T-cell (primary cell): Measurements from ENCODE around the gene FLYWCH1. TPM values are rescaled to one million over a fixed set of nuclear protein-coding genes. Genes with fewer than 3 reads are reported as not detected.
A peak's percentile ranks its signal among the peaks of the same experiment; 100 is the strongest.

ENCODE experiments used
- ATAC-seq, 4 experiments: fragments of 200-7000 bp in 3 of 4; fragments of 150-1000 bp in 1 of 4; cut with Tn5 transposase; replicated peaks in 1 of 4; 1 replicate in 3 of 4; 2 replicates in 1 of 4; pipeline ENCODE4 v1.10.0; 2021; ENCODE audit warnings: moderate library complexity in 3 of 4, mild to moderate bottlenecking in 2 of 4, moderate number of reproducible peaks in 1 of 4
- CTCF ChIA-PET, 2 donors: fragments of 300-600 bp; sonication (Branson Sonifier 250); formaldehyde crosslinking; loops; one replicate each; lab custom pipeline; 2022; ENCODE audit warnings: antibody characterized with exemption in 2 of 2; lab: Charles Lee
- POLR2A ChIA-PET, 2 donors: fragments of 300-600 bp; sonication (Branson Sonifier 250); formaldehyde crosslinking; loops; one replicate each; lab custom pipeline; 2022; ENCODE audit warnings: antibody characterized with exemption in 2 of 2; lab: Charles Lee
- DNase-seq, 35 experiments: peaks; one replicate each; pipeline versions ENCODE4 v3.0.0 to v3.0.0-alpha.2; 2013 to 2023
- H3K27ac ChIP-seq: one replicate; pipeline ENCODE4 v1.5.1; 2013; ENCODE audit warnings: low read length
- H3K27me3 ChIP-seq, 2 experiments: replicated peaks in 1 of 2; 1 replicate in 1 of 2; 2 replicates in 1 of 2; pipeline versions ENCODE4 v1.6.1 to v1.7.0; 2013; ENCODE audit warnings: low read length in 1 of 2, mixed read lengths in 1 of 2; ENCODE audit not compliant: control insufficient read depth in 2 of 2, insufficient read depth in 2 of 2; ENCODE audit errors: extremely low read depth in 1 of 2
- H3K36me3 ChIP-seq, 2 donors: 1 replicate in 1 of 2; 2 replicates in 1 of 2; pipeline versions ENCODE4 v1.6.1 to v1.7.0; 2013; ENCODE audit warnings: low read length in 1 of 2; ENCODE audit not compliant: control insufficient read depth in 2 of 2, insufficient read depth in 1 of 2; ENCODE audit errors: extremely low read depth in 1 of 2
- H3K4me1 ChIP-seq, 2 experiments: 1 replicate in 1 of 2; 2 replicates in 1 of 2; pipeline versions ENCODE4 v1.6.1 to v1.7.0; 2013; ENCODE audit warnings: low read length in 2 of 2, mixed read lengths in 1 of 2; ENCODE audit not compliant: insufficient read depth in 2 of 2, control insufficient read depth in 1 of 2; ENCODE audit errors: extremely low read depth in 1 of 2
- H3K4me3 ChIP-seq, 2 donors: 1 replicate in 1 of 2; 2 replicates in 1 of 2; pipeline versions ENCODE4 v1.5.1 to v1.7.0; 2013; ENCODE audit warnings: mild to moderate bottlenecking in 2 of 2, low read length in 1 of 2, moderate library complexity in 1 of 2; ENCODE audit not compliant: control insufficient read depth in 1 of 2; ENCODE audit errors: extremely low read depth in 1 of 2
- H3K9me3 ChIP-seq: 2 replicates; pipeline ENCODE4 v1.7.0; 2013
- H3K27ac Mint-ChIP-seq, 2 donors: one replicate each; pipeline ENCODE4 v1.8.0; 2020 to 2021; ENCODE audit warnings: mild to moderate bottlenecking in 2 of 2, mixed read lengths in 2 of 2
- H3K27me3 Mint-ChIP-seq, 2 donors: one replicate each; pipeline ENCODE4 v1.8.0; 2021 to 2022; ENCODE audit warnings: mixed read lengths in 2 of 2
- H3K36me3 Mint-ChIP-seq: one replicate; pipeline ENCODE4 v1.8.0; 2021; ENCODE audit warnings: mixed read lengths
- H3K4me1 Mint-ChIP-seq, 3 donors: one replicate each; pipeline ENCODE4 v1.8.0; 2020 to 2022; ENCODE audit warnings: mixed read lengths in 3 of 3, mild to moderate bottlenecking in 1 of 3
- H3K4me3 Mint-ChIP-seq, 3 donors: one replicate each; pipeline ENCODE4 v1.8.0; 2020 to 2022; ENCODE audit warnings: mild to moderate bottlenecking in 3 of 3, mixed read lengths in 3 of 3, moderate library complexity in 3 of 3
- H3K9me3 Mint-ChIP-seq, 3 donors: one replicate each; pipeline ENCODE4 v1.8.0; 2020 to 2022; ENCODE audit warnings: mixed read lengths in 3 of 3
- WGBS: methylation state at CpG from one replicate; pipeline ENCODE4 v1.1.5; 2013; ENCODE audit warnings: missing lambda C conversion rate; ENCODE audit not compliant: insufficient coverage; 5-methylcytosine and 5-hydroxymethylcytosine counted together
- total RNA-seq, 35 experiments: library from RNA in 6 of 35; stranded (reverse) in 6 of 35; fragments of 120-200 nt in 1 of 35; gene quantifications; one replicate each; pipeline versions ENCODE4 v1.2.1 to v1.2.4 and lab custom pipeline; 2013 to 2026

Gene FLYWCH1
- total RNA-seq, 5 donors from 2014 or later (not counting 1 experiment from before 2014, with no cell fraction given), result 83.0 to 144 (median 106) TPM

- POLR2A ChIA-PET, result interaction anchor here in 1 of 2 donors (0.7 kb wide), 1 partner anchor 32 kb away, joined by 6 read pairs; no protein-coding TSS in a partner anchor
- no peak for ATAC-seq
- Histone ChIP-seq H3K4me3 (peak overlapping the region in 1 of 2 donors; percentile 32), H3K36me3 (no peaks in the 10 kb centered on the region), H3K27ac (no peak overlapping the region), H3K9me3 (no peaks in the 10 kb centered on the region), H3K4me1 (peaks cover 12 to 42% of the 10 kb centered on the region in 2 experiments), H3K27me3 (peaks cover 4 to 48% of the 10 kb centered on the region in 2 experiments)
- CTCF ChIA-PET, result interaction anchor here in 1 of 2 donors (0.7 kb wide), 1 partner anchor 492 kb away, joined by 3 read pairs; no protein-coding TSS in a partner anchor
- no peak overlapping the region for H3K27ac Mint-ChIP-seq
- peaks cover 10 to 25% (median 10%) of the 10 kb centered on the region in 3 donors for H3K4me1 Mint-ChIP-seq
- no peaks in the 10 kb centered on the region for H3K36me3 Mint-ChIP-seq
- no peak for DNase-seq
- H3K27me3 Mint-ChIP-seq, result peaks cover 13 to 21% of the 10 kb centered on the region in 2 donors
- H3K4me3 Mint-ChIP-seq, result peak overlapping the region; percentile 50 to 77 (median 67)
- WGBS, result 90% methylated on average over 2 of the region's 6 CpGs
- no peaks in the 10 kb centered on the region for H3K9me3 Mint-ChIP-seq
Measured at GRCh38 chr16:2970563-2970962, 58.8 kb downstream of the FLYWCH1 start.

DNA sequence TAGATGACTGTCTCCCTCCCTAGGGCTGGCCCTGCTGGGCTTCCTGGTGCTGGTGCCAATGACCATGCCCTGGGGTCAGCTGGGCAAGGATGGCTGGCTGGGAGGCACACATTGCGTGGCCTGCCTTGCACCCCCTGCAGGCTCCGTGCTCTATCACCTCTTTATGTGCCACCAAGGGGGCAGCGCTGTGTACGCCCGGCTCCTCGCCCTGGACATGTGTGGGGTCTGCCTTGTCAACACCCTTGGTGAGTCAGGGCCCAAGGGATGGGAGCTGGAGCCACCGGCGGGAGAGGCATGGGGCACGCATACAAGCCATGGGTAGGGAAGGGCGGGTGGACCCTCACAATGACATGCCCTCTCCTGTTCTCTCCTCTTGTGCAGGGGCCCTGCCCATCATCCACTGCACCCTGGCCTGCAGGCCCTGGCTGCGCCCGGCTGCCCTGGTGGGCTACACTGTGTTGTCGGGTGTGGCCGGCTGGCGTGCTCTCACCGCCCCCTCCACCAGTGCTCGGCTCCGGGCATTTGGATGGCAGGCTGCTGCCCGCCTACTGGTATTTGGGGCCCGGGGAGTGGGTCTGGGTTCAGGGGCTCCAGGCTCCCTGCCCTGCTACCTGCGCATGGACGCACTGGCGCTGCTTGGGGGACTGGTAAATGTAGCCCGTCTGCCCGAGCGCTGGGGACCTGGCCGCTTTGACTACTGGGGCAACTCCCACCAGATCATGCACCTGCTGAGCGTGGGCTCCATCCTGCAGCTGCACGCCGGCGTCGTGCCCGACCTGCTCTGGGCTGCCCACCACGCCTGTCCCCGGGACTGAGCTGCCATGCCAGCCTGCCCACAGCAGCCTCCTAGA, 59.6 kb downstream of the FLYWCH1 start:
- DNase-seq, result no peak
- Histone ChIP-seq H3K4me1 (peaks cover 12 to 35% of the 10 kb centered on the region in 2 experiments), H3K36me3 (no peaks in the 10 kb centered on the region), H3K9me3 (no peaks in the 10 kb centered on the region), H3K27me3 (peaks cover 4 to 40% of the 10 kb centered on the region in 2 experiments), H3K27ac (no peak overlapping the region), H3K4me3 (no peak overlapping the region)
- H3K4me3 Mint-ChIP-seq, result peak overlapping the region in 2 of 3 donors; percentile 67 to 77
- peaks cover 10 to 22% (median 10%) of the 10 kb centered on the region in 3 donors for H3K4me1 Mint-ChIP-seq
- H3K36me3 Mint-ChIP-seq, result no peaks in the 10 kb centered on the region
- H3K27ac Mint-ChIP-seq, result no peak overlapping the region
- 94% methylated on average over 32 of the region's 35 CpGs for WGBS
- ChIA-PET CTCF (no interaction called here), POLR2A (interaction anchor here in 1 of 2 donors (0.5 kb wide), 1 partner anchor 600 kb away, joined by 6 read pairs; no protein-coding TSS in a partner anchor)
- peaks cover 13% of the 10 kb centered on the region in 2 donors for H3K27me3 Mint-ChIP-seq
- no peak for ATAC-seq
- no peaks in the 10 kb centered on the region for H3K9me3 Mint-ChIP-seq

- H3K4me1 ChIP-seq, result peaks cover 9 to 30% of the 10 kb centered on the region in 2 experiments
- DNase-seq (no peak), ATAC-seq (no peak)
- no peaks in the 10 kb centered on the region for H3K36me3 ChIP-seq
- H3K9me3 ChIP-seq, result no peaks in the 10 kb centered on the region
- H3K27me3 Mint-ChIP-seq, result peaks cover 13% of the 10 kb centered on the region in 2 donors
- 82% methylated on average over 12 of the region's 15 CpGs for WGBS
- ChIA-PET CTCF (no interaction called here), POLR2A (interaction anchor here in 1 of 2 donors (0.5 kb wide), 1 partner anchor 599 kb away, joined by 6 read pairs; no protein-coding TSS in a partner anchor)
- H3K4me1 Mint-ChIP-seq, result peaks cover 10 to 22% (median 10%) of the 10 kb centered on the region in 3 donors
- H3K4me3 ChIP-seq, result no peak overlapping the region
- H3K27ac Mint-ChIP-seq, result no peak overlapping the region
- H3K36me3 Mint-ChIP-seq, result no peaks in the 10 kb centered on the region
- H3K27ac ChIP-seq, result no peak overlapping the region
- peak overlapping the region in 1 of 3 donors; percentile 34 for H3K4me3 Mint-ChIP-seq
- H3K27me3 ChIP-seq, result peaks cover 4 to 34% of the 10 kb centered on the region in 2 experiments
- no peaks in the 10 kb centered on the region for H3K9me3 Mint-ChIP-seq
Measured at GRCh38 chr16:2971985-2972784, 60.5 kb downstream of the FLYWCH1 start.

- no peak for ATAC-seq
- Mint-ChIP-seq H3K36me3 (no peaks in the 10 kb centered on the region), H3K27ac (no peak overlapping the region), H3K4me1 (peaks cover 7 to 19% (median 8%) of the 10 kb centered on the region in 3 donors), H3K27me3 (peaks cover 8 to 10% of the 10 kb centered on the region in 2 donors), H3K4me3 (no peak overlapping the region), H3K9me3 (no peaks in the 10 kb centered on the region)
- Histone ChIP-seq H3K27me3 (peaks cover 2 to 31% of the 10 kb centered on the region in 2 experiments), H3K4me1 (peaks cover 9 to 22% of the 10 kb centered on the region in 2 experiments), H3K9me3 (no peaks in the 10 kb centered on the region), H3K27ac (no peak overlapping the region), H3K36me3 (no peaks in the 10 kb centered on the region), H3K4me3 (no peak overlapping the region)
- no peak for DNase-seq
- POLR2A ChIA-PET, result no interaction called here
- CTCF ChIA-PET, result no interaction called here
- WGBS, result 100% methylated on average over 4 of the region's 5 CpGs
Measured at GRCh38 chr16:2973093-2973492, 61.4 kb downstream of the FLYWCH1 start.

DNA sequence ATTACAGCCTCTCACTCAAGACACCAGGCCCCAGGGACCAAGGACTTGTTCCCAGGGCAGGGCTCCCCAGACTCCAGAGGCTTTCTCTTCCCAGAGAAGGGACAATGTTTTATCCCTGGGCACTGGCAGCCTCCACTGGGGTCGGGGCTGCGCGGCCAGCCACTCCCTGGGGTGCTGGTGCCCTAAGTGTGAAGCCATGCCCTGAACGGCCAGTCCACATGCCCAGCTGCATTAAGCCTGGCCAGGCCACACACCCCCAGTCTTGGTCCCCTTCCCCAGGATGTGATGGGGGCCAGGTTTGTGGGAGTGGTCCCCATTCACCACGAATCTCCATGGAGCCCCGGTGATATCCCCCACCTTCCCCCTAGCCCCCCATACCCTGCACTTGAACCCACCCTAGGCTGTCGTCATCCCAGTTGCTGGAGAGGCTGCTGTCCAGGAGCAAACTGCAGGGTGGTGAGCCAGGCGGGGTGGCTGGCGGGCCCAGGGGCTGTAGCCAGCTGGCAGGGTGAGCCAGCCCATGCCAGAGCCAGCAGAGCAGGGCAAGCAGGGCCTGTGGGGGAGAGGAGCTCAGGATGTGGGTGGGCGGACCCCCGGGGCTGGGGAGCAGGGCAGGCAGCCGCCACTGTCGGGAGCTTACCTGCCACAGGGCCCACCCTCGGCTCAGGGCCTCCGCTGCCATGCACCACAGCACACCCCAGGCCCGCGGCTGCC, 62.0 kb downstream of the FLYWCH1 start:
- Histone ChIP-seq H3K4me3 (no peak overlapping the region), H3K36me3 (no peaks in the 10 kb centered on the region), H3K27me3 (peaks cover 0 to 28% of the 10 kb centered on the region in 2 experiments), H3K9me3 (no peaks in the 10 kb centered on the region), H3K4me1 (peaks cover 4 to 15% of the 10 kb centered on the region in 2 experiments), H3K27ac (no peak overlapping the region)
- POLR2A ChIA-PET, result no interaction called here
- Mint-ChIP-seq H3K9me3 (no peaks in the 10 kb centered on the region), H3K36me3 (no peaks in the 10 kb centered on the region), H3K4me3 (no peak overlapping the region), H3K4me1 (peaks cover under 1 to 13% (median 2%) of the 10 kb centered on the region in 3 donors), H3K27ac (no peak overlapping the region), H3K27me3 (peaks cover 2 to 4% of the 10 kb centered on the region in 2 donors)
- no peak for DNase-seq
- WGBS, result 94% methylated on average over 13 of the region's 17 CpGs
- CTCF ChIA-PET, result no interaction called here
- no peak for ATAC-seq
